ENCODE results near the gene RCN1.
"Not testable (repeated sequence)": the region's sequence is repeated elsewhere in the genome, so short reads cannot be mapped to it uniquely, and the experiment has no call there.

The RCN1 gene

GRCh38 chr11:32090545-32091370, at the start of gene RCN1:
RCN1 (plus strand) TSS chr11:32091074; CDS start chr11:32091197, 123 bp downstream.
- DNase-seq (ENCODE audit: low read depth): peak; percentile 50

- DNase-seq (ENCODE audit: low read depth): no peak
Measured at GRCh38 chr11:32043737-32044136, 47.1 kb upstream of the RCN1 start.

GRCh38 chr11:32044158-32044863, 46.6 kb upstream of the RCN1 start:
- no peak for DNase-seq (ENCODE audit: low read depth)

GRCh38 chr11:32045456-32045855, 45.4 kb upstream of the RCN1 start:
- DNase-seq (ENCODE audit: low read depth): no peak

GRCh38 chr11:32050264-32050663, 40.6 kb upstream of the RCN1 start:
- DNase-seq (ENCODE audit: low read depth): no peak

- DNase-seq (ENCODE audit: low read depth): peak; percentile 27
Measured at GRCh38 chr11:32052215-32052614, 38.7 kb upstream of the RCN1 start.

- DNase-seq (ENCODE audit: low read depth): no peak
Measured at GRCh38 chr11:32053151-32053888, 37.6 kb upstream of the RCN1 start.

GRCh38 chr11:32055861-32056260, 35.0 kb upstream of the RCN1 start:
- DNase-seq (ENCODE audit: low read depth): no peak

- no peak for DNase-seq (ENCODE audit: low read depth)
Measured at GRCh38 chr11:32056438-32056837, 34.4 kb upstream of the RCN1 start.

- DNase-seq (ENCODE audit: low read depth): no peak
Measured at GRCh38 chr11:32059686-32060462, 31.0 kb upstream of the RCN1 start.

- DNase-seq (ENCODE audit: low read depth): no peak
Measured at GRCh38 chr11:32062540-32062939, 28.3 kb upstream of the RCN1 start.

GRCh38 chr11:32063031-32063430, 27.8 kb upstream of the RCN1 start:
- DNase-seq (ENCODE audit: low read depth): not testable (repeated sequence)

- no peak for DNase-seq (ENCODE audit: low read depth)
Measured at GRCh38 chr11:32065865-32066629, 24.8 kb upstream of the RCN1 start.

- no peak for DNase-seq (ENCODE audit: low read depth)
Measured at GRCh38 chr11:32068134-32068870, 22.6 kb upstream of the RCN1 start.

GRCh38 chr11:32069361-32070058, 21.4 kb upstream of the RCN1 start:
- no peak for DNase-seq (ENCODE audit: low read depth)

- no peak for DNase-seq (ENCODE audit: low read depth)
Measured at GRCh38 chr11:32070692-32071091, 20.2 kb upstream of the RCN1 start.

- no peak for DNase-seq (ENCODE audit: low read depth)
Measured at GRCh38 chr11:32071811-32072210, 19.1 kb upstream of the RCN1 start.

- no peak for DNase-seq (ENCODE audit: low read depth)
Measured at GRCh38 chr11:32072872-32073643, 17.8 kb upstream of the RCN1 start.

GRCh38 chr11:32073644-32074026, 17.2 kb upstream of the RCN1 start:
- no peak for DNase-seq (ENCODE audit: low read depth)

Measured in activated T-cell treated with anti-CD3 and anti-CD28 coated beads for 48 hours (primary cell).